NCI-H774 (cell line): ENCODE results near the gene FGF11.
"Not testable (repeated sequence)": the region's sequence is repeated elsewhere in the genome, so short reads cannot be mapped to it uniquely, and the experiment has no call there.

Source experiments
- DNase-seq: peaks from one replicate; lab custom pipeline; 2025; lab: John Stamatoyannopoulos, UW

Gene FGF11

DNA sequence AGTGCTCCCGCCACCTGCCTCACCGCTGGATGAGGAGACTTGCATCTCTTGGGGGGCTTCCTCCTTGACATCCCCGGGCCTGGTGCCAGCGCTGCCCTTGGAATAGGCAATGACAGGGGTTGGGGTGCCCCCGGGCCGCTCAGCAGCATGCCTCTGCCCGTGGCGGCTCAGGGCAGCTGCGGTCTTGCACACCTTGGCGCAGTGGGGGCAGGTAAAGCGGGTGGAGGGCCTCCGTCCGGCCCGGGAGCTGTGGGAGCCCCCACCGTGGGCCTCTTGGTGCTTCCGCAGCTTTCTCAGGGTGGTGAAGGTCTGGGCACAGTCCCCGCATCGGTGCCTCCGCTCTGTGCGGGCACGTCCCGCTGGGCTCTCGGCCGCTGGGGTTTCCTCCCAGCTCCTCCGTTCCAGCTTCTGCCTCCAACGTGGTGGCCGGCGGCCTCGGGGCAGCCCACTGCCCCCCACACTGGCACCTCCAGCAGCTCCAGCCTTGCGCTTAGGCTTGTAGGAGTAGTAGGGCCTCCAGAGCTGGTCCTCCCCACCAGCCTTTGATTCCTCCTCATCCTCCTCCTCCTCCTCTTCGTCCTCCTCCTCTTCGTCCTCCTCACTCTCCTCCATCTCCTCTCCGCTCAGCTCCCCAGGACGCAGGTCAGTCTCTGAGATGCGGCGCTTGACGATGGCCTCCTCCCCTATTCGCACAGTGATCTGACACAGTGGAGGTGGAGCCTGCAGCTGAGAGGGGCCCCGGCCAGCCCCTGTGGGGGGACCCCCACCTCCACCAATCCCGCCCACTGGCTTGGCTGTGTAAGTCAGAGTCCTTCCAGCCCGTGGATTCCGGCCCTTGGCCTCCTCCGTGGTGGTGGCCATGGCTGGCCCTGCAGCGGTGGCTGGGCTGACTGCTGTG, 23.4 kb downstream of the FGF11 start:
- DNase-seq = no peak

DNA sequence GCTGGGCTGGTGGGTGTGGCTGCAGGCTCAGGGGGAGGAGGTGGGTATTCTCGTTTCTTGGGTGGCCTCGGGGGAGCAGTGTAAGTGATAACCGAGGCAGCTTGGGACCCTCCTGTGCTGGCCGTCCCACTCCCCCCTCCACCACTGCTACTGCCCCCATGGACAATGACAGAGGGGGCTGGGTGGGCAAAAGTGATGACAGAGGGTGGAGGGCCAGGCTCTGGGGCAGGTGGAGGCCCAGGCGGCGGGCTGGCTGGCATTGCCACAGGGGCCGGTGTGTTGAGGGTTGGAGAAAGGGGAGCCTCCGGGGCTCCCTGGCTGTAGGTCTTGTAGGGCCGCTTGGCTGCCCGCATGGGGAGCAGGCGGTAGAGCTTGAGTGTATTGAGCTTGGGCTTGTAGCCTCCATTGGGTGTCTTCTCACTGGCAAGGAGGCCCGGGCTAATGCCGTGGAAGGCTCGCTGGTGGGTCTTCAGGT, 24.1 kb downstream of the FGF11 start:
- no peak for DNase-seq

DNA sequence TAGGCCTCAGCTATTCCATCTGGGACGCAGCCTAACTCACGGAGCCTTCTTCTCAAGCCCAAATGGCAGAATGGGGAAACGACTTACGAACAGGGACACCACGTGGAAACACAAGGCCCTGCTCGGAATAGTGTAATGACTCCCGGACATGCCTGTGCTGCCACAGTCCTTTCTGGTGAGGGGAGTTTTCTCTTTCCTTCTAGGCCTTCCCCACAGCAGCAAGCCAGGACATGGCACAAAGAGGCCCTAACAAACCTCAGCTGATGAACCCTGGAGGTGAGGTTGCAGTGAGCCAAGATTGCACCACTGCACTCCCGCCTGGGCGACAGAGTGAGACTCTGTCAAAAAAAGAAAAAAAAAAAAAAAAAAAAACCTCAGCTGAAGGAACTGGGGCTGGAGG, 24.8 kb downstream of the FGF11 start:
- no peak for DNase-seq

DNA sequence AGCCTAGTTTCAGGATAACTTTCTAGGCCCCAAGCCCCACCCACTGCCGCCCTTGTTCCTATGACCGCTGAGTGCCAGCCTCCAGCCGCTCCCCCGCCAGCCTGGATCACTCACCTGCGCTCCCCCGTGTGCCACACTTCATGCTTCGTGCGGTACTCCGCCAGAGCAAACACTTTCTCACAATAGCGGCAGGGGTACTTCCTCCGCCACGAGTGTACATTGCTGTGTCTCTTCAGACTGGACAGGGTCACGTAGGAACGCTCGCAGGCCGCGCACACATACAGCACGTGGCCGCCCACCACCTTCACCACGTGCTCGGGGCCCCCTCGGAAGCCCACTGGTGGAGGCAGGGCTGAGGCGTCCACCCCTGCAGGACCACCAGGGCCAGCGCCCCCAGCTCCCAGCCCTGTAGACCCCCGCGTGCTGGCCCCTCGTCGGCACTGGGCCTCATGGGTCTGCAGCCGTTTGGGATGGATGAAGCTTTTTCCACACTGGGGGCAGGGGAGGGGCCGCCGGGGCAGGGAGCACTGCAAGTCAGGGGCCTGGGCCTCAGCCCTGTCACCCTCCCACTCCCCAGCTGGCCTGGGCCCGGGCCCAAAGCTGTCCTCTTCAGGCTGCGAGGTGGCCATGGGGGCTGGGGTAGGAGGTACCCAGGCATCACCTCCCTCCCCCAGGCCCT, 26.4 kb downstream of the FGF11 start:
- DNase-seq = no peak

DNA sequence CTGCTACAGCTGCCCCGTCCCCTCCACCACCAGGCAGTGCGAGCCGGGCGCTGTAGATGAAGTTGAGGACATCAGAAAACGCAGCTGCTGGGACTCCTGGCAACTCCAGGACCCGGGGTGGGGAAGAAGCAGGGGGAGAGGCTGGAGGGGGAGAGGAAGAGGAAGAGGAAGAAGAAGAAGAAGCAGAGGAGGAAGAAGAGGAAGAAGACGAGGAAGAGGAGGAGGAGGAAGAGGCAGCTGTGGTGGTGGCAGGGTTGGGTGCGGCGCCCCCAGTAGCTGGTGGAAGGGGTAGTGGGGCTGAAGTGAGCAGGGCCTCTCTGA, 27.0 kb downstream of the FGF11 start:
- DNase-seq = no peak

DNA sequence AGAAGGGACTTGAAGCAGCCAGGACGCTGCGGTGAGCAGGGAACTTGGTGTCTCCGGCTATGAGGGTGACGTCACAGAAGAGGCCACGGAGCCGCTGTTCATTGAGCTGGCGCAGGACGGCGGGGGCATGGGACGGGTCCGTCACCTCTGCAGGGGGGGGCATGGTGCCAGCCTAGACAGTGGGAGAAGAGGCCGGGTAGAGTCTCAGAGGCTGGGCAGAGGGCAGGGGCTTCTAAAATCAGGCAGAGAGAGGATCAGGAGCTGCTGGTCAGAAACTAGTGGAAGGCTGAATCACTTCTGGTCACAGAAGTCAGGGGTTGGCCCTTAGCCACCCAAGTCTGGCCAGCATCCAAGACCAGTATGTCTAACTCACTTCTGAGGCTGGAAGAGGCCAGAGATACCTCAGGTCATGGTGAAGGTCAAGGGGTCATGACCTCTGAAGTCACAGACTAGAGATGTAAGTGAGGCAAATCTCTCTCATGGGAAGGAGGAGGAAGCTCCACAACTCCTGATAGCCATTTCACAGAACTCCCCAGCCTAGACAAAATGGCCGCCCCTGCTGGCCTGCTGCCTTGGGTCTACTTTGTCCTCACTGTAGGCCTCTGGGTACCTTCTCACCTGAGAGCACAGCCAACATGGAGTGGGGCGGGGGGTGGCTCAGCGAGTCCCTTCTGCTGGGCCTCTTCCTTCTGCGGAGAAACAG, 27.5 kb downstream of the FGF11 start:
- no peak for DNase-seq

DNA sequence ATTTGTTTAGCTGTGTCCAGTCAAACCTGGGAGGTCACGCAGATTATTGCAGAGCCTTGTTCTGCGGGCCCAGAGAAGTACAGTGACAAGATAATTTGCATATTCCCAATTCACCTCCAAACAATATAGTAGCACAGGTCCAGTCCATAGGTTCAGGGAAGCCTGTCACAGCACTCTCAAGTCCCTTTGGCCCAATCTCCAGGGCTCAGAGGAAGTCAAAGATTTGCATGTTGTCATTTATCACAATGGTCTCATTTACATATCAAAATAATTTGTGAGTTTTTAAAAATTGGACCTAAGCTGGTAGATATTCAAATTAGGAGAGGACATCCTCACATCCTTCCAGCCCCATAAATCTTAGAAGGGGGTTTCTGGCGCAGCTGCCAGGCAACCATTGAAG, 28.2 kb downstream of the FGF11 start:
- no peak for DNase-seq

DNA sequence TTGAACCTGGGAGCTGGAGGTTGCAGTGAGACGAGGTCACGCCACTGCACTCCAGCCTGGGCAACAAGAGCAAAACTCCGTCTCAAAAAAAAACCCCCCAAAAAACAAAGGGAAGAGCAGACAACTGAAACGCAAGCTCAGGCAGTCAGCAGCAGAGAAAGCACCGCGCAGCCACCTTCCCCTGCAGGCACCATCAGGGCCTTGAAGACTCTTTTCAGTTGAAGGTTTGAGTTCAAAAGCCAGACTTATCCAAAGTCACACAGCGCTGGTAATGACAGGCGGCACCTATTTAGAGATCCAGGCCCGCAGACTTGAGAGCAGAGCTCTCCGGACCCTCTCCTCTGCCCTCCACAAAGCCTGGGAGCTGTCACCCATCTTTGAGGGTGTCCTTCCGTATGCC, 29.0 kb downstream of the FGF11 start:
- no peak for DNase-seq

DNA sequence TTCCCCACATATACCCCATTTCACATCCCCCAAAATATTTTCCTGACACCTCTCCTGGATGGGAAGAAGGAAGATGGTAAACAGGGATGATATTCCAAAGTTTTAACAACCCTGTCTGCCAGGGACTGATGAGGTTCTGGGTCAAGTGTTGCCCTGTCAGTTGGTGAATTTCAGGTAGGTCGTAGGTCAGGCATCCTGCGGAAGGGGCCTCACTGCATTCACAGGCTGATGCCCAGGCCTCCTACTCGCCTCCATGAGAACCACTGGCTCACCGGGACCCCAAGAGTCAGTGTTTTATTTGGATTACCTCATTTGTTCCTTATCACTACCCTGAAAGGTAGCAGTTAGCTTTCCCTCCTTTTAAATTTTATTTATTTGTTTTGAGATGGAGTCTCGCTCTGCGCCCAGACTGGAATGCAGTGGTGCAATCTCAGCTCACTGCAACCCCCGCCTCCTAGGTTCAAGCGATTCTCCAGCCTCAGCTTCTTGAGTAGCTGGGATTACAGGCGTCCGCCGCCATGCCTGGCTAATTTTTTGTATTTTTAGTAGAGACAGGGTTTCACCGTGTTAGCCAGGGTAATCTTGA, 29.6 kb downstream of the FGF11 start:
- DNase-seq = no peak

DNA sequence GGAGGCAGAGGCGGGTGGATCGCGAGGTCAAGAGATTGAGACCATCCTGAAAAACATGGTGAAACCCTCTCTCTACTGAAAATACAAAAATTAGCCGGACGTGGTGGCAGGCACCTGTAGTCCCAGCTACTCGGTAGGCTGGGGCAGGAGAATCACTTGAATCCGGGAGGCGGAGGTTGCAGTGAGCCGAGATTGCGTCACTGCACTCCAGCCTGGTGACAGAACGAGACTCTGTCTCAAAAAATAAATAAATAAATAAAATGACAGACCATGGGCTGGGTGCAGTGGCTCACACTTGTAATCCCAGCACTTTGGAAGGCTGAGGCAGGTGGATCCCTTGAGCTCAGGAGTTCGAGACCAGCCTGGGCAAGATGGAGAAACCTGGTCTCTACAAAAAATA, 30.5 kb downstream of the FGF11 start:
- not testable (repeated sequence) for DNase-seq

DNA sequence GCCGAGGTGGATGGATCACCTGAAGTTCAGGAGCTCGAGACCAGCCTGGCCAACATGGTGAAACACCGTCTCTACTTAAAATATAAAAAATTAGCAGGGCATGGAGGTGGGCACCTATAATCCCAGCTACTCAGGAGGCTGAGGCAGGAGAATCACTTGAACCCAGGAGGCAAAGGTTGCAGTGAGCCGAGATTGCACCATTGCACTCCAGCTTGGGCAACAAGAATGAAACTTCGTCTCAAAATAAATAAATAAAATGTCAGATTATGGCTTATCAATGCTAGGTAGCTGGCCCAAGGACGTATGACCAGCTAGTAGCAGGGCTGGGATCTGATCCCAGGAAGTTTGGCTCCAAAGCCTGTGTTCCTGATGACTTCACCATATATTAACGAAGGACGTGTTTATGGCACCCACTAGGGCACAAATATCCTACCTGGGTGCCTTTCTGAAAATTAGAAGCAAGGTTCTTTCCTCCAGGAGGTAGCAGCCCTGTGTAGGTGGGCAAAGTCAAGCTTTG, 31.2 kb downstream of the FGF11 start:
- DNase-seq = not testable (repeated sequence)

DNA sequence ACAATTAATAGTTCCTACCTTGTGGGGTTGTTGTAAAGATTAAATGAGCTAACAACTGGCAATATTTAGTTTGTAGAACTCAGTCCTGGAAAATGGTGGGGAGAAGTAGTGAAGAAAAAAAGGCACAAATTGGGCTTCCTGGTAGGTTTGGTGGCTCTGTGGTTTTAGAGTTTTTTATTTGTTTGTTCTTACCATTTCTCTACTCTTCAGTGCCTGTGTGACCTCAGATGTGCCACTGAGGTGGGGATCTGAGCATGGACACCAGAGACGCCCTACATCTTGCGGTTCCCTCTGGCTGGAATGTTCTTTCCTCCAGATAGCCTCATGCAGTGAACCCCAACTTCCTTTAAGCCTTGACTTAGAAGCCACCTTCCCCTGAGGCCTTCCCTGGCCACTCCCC, 32.4 kb downstream of the FGF11 start:
- DNase-seq = no peak

DNA sequence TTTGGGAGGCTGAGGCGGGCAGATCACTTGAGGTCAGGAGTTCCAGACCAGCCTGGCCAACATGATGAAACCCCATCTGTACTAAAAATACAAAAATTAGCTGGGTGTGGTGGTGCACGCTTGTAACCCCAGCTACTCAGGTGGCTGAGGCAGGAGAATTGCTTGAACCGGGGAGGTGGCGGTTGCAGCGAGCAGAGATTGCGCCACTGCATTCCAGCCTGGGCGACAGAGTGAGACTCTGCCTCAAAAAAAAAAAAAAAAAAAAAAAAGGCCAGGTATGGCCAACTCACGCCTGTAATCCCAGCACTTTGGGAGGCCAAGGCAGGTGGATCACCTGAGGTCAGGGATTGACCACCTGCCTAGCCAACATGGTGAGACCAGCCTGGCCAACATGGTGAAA, 35.5 kb downstream of the FGF11 start:
- DNase-seq = not testable (repeated sequence)

DNA sequence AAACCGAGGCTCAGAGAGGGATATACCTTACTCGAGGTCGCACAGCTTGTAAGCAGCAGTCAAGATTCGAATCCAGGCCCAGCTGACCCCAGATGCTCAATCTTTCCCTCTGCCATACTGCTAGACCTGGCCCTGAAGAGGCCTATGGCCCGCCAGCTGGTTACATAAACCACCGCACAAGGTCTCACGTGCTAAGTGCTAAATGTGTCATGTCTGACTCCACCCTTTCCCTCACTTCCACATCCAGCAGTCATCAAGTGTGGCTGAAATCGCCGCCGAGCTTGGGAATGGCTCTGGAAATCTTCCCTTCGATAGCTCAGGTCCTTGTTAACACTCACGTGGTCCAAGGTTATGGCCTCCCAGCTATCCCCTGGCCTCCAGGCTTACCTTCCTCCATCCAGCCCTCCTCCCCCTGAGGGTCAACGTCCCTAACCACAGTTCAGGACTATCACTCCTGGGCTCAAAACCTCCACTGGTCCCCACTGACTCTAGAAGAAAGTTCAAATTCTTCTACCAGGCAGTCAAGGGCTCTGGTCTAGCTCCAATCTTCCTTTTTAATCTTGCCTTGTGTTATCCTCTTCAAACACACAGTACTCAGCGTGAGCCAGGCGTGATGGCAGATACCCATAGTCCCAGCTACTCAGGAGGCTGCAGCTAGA, 36.6 kb downstream of the FGF11 start:
- DNase-seq = no peak

DNA sequence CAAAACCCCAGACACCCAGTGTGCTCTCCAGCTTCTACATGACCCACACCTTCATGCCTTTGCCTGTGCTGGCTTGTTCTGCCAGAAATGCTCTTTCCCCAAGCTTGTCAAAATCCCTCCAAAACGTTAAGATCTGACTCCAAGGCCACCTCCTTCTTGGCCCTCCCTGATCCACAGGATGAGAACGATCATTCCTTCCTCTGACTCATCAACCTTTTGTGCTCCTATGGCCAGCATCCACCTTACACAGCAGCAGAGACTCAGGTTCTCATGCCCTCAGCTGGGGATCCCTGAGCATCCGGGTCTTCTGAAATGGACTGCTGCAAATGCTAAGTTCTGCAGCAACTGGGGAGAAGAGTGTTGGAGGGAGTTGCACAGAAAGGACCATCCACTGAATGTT, 37.2 kb downstream of the FGF11 start:
- no peak for DNase-seq

DNA sequence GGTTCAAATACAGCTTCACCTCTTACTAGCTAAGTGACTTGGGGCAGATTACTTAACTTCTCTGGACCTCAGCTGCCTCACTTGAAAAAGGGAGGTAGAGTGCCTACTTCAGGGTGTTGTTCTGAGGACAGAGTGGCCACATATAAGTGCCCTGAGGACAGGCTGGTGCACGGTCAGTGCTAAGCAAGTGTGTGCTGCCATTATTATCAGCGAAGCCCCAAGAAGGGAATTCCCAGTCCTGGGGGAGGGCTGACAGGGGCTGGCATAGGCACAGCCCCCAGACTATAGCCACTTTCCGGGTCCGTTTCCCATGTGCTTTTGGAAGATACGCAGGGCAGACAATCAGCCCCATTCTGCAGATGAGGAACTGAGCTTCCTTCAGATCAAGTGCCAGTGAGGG, 37.6 kb downstream of the FGF11 start:
- no peak for DNase-seq

DNA sequence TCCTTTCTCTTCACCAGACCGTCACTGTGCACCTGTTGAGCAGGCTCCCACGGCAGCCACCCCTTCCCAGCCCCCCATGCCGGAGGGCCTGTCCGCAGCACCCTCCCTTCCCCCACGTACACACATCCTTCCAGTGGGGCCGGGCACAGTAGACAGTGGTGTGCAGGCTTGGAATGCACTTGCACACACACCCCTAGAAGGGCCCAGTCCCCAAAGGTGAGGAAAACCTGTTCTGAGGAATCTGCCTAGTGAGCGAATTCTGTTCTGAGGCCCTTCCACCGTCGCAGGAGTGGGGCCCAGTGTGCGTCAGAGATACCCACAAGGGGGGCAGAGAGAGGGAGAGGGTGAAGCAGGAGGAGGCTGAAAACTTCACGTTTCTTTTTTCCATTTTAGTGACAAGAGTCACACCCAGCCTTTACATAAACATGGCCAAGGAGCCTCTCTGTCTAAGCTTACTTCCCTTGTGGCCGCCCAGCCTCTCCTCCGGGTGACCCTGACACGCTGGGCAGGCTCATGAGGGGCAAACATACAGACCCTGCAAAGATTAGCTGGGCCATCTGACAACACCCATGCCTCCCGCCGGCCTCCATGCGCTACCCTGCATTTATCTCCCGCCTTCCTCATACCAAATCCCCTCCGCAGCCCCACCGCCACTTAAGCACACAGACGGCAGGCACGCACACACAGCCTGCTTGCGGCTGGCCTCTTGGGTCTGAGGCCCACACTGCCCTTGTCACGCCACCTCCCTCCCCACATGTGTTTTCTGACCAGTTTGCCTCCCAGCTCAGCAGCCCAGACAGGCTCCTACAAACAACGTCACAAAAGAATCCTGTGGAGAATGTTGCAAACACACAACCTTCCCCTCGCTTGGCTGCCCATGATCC, 38.3 kb downstream of the FGF11 start:
- DNase-seq = no peak

DNA sequence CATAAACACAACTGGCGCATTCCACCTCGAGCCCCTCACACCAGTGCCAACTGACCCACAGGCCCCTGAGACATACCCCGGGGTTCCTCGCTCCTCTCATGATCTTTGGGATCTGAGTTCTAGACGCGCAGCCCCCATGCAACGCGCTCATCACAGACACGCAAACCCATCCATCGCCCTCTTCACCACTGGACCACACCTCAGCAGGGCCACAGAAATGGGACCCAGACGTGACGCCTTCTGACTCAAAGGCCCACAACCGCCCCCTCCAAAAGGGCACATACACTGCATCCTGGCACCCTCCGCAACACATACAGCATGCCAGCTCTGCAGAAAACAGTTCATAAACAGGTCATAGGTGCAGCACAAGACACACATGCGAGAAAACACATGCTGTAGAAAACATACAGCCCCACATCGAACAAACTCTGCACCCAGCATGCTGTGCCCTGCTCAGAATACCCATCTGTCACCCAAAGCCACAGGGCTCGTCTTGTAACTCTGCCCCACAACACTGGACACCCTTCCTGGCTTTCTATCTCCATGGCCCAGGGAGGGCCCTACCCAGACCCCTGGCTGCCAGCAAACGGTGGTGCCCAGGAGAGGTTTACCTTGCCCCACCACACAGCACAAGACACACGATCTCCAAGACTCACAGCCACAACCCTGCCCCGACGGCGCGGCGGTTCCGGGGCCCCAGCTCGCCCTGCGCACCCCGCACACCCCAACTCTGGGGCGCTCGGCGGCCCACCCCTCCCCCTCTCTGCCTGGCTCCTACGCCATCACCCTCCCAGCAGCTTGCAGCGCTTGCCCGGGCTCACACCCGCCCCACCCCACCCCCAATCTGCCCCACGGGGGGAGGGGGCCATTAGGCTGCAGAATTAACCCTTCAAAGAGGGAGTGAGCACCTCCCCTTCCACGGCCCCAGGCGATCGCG, 39.2 kb downstream of the FGF11 start:
- no peak for DNase-seq

DNA sequence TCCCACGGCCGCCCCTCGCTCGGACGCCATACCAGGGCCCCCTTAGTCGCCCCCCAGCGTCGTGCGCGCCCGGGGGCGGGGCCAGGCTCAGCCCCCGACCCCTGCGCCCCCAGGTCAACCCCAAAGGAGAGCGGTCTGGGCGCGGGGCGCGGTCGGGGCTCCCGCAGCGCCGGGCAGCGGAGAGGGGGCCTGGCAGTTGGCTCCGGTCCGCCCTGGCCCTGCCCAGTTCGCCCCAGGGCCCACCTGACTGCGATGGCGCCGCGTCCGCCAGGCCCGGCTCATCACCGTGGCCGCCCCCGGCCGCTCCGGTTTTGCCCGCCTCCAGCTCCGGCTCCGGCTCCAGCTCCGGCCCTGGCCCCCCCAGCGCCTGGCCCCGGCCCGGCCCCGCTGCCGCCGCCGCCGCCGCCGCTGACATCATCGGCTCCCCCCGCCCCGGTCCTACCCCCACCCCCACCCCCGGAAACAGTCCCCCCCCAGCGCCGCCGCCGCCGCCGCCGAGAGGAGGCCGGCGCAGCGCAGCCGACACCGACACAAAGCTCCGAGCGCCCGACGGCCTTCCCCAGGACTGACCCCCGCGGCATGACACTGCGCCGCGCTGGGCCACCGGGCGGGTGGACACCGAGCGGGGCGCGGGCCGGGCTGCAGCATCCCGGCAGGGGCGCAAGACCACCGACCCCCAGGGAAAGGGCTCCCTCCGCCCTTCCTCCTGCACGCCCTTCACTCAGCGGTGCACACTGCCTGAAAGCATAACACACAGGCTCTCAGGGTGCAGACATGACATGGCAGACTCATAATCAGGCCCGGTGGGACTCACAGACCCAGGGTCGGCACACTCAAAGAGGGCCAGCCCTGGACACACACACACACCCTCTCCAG, 40.1 kb downstream of the FGF11 start, which contains the start of gene ZBTB4:
Gene ZBTB4 (minus strand): TSS at position 419 of the 876 bp plus-strand sequence. CDS start 12,830 bp downstream, outside the sequence.
- peak; percentile 1 for DNase-seq
